ENCODE measurements around the gene CRACDL. TPM values are rescaled to one million over a fixed set of nuclear protein-coding genes. Genes with fewer than 3 reads are reported as not detected.

The CRACDL gene
- total RNA-seq (2022; extraction: Qiagen RNA extraction), result 0.97 to 2.0 TPM (median 1.4 TPM) in 5 replicates

GRCh38 chr2:98935777-98936352, at the start of gene CRACDL:
TSS of gene CRACDL (minus strand) at chr2:98936225. CDS start at chr2:98846800, 89,425 bp downstream.

Other genes starting within 250 kb of the CRACDL start
- gene MGAT4A, start 205.1 kb downstream of the CRACDL start, total RNA-seq (2022; extraction: Qiagen RNA extraction), result 0.98 to 2.1 TPM (median 1.3 TPM) in 5 replicates
- 0.39 to 0.95 TPM (median 0.54 TPM) in 5 replicates for gene C2orf15, start 205.5 kb upstream of the CRACDL start, total RNA-seq (2022; extraction: Qiagen RNA extraction)
- gene TSGA10, start 218.7 kb upstream of the CRACDL start, total RNA-seq (2022; extraction: Qiagen RNA extraction), result 1.8 to 5.3 TPM (median 4.6 TPM) in 5 replicates
- gene LIPT1, start 218.7 kb upstream of the CRACDL start, total RNA-seq (2022; extraction: Qiagen RNA extraction), result 3.2 to 3.8 TPM (median 3.7 TPM) in 5 replicates
- 24.0 to 35.8 TPM (median 26.7 TPM) in 5 replicates for gene MITD1, start 244.8 kb upstream of the CRACDL start, total RNA-seq (2022; extraction: Qiagen RNA extraction)
- gene MRPL30, start 245.0 kb upstream of the CRACDL start, total RNA-seq (2022; extraction: Qiagen RNA extraction), result 31.6 to 70.5 TPM (median 32.1 TPM) in 5 replicates

All from A549 treated with CORT108297 at 1 μM for 4 hours (cell line).